Caco-2 (cell line): ENCODE measurements around the gene NSD1. TPM values are rescaled to one million over a fixed set of nuclear protein-coding genes. Genes with fewer than 3 reads are reported as not detected.

ENCODE experiments used
- BruUV-seq: library from RNA; stranded (reverse); fragments of 400-500 nt; replicated peaks from 2 replicates; lab custom pipeline; 2021; lab: Mats Ljungman, UMichigan
- CTCF ChIA-PET: fragments of 300-600 bp; sonication (Branson Sonifier 250); formaldehyde crosslinking; loops from one replicate; lab custom pipeline; 2022; ENCODE audit warnings: antibody characterized with exemption; lab: Charles Lee
- POLR2A ChIA-PET: fragments of 300-600 bp; sonication (Branson Sonifier 250); formaldehyde crosslinking; loops from one replicate; lab custom pipeline; 2022; ENCODE audit warnings: antibody characterized with exemption; lab: Charles Lee
- DNase-seq, 2 experiments: peaks; one replicate each; pipeline versions ENCODE4 v3.0.0 to v3.0.0-alpha.2; 2020 to 2022
- H3K27me3 ChIP-seq: replicated peaks from 2 replicates; pipeline ENCODE4 v1.6.0; 2011; ENCODE audit warnings: low read length; ENCODE audit not compliant: control insufficient read depth, insufficient read depth
- H3K36me3 ChIP-seq: 2 replicates; pipeline ENCODE4 v1.5.1; 2011; ENCODE audit warnings: low read length; ENCODE audit not compliant: control insufficient read depth, insufficient read depth
- H3K4me1 ChIP-seq: fragments of 250-450 bp; sonication (Bioruptor Pico); 2 replicates; pipeline ENCODE4 v1.5.1; 2020; ENCODE audit warnings: mild to moderate bottlenecking
- H3K4me3 ChIP-seq: 2 replicates; pipeline ENCODE4 v1.5.1; 2011; ENCODE audit warnings: low read depth, mild to moderate bottlenecking, control low read depth, low read length
- H3K9me3 ChIP-seq: fragments of 250-450 bp; sonication (Bioruptor Pico); 2 replicates; pipeline ENCODE4 v1.5.1; 2020; ENCODE audit warnings: mild to moderate bottlenecking, moderate library complexity
- H3K27ac Mint-ChIP-seq: one replicate; pipeline ENCODE4 v1.8.0; 2022; ENCODE audit warnings: mixed read lengths; ENCODE audit not compliant: unreplicated experiment
- H3K27me3 Mint-ChIP-seq: one replicate; pipeline ENCODE4 v1.8.0; 2022; ENCODE audit warnings: mixed read lengths; ENCODE audit not compliant: insufficient read depth, unreplicated experiment
- H3K36me3 Mint-ChIP-seq: one replicate; pipeline ENCODE4 v1.8.0; 2022; ENCODE audit warnings: mild to moderate bottlenecking, mixed read lengths; ENCODE audit not compliant: insufficient read depth, unreplicated experiment
- H3K4me1 Mint-ChIP-seq: one replicate; pipeline ENCODE4 v1.8.0; 2022; ENCODE audit warnings: low read depth, mixed read lengths; ENCODE audit not compliant: unreplicated experiment
- H3K4me3 Mint-ChIP-seq: one replicate; pipeline ENCODE4 v1.8.0; 2022; ENCODE audit warnings: mild to moderate bottlenecking, moderate library complexity, mixed read lengths; ENCODE audit not compliant: unreplicated experiment
- H3K9me3 Mint-ChIP-seq: one replicate; pipeline ENCODE4 v1.8.0; 2022; ENCODE audit warnings: mixed read lengths; ENCODE audit not compliant: unreplicated experiment
- CTCF ChIP-seq, 2 experiments: fragments of 200-600 bp in 1 of 2; IDR thresholded peaks; 1 replicate in 1 of 2; 2 replicates in 1 of 2; pipeline versions ENCODE4 v1.5.1 to v1.8.0; 2011 to 2022; ENCODE audit warnings: antibody characterized with exemption in 1 of 2, control low read depth in 1 of 2, inconsistent platforms in 1 of 2, low read depth in 1 of 2, low read length in 1 of 2, mild to moderate bottlenecking in 1 of 2, moderate library complexity in 1 of 2; ENCODE audit not compliant: insufficient read depth in 1 of 2, severe bottlenecking in 1 of 2, unreplicated experiment in 1 of 2
- intact Hi-C: fragments of 100-400 bp; cut with micrococcal nuclease; formaldehyde crosslinking; loops from one replicate; pipeline ENCODE4 v1.10.0; 2022; ENCODE audit not compliant: unreplicated experiment
- total RNA-seq: library from RNA; stranded (reverse); gene quantifications from 2 replicates; pipeline ENCODE4 v1.2.3, GENCODE V29; 2022

The NSD1 gene
- total RNA-seq, 1 experiment from 2014 or later: 67.4 TPM

- Histone ChIP-seq H3K27me3 (no peaks in the 10 kb centered on the region), H3K36me3 (peaks cover 7% of the 10 kb centered on the region; the same call in 1 of the 2 replicates), H3K9me3 (no peaks in the 10 kb centered on the region), H3K4me3 (no peak overlapping the region), H3K4me1 (peaks cover 19% of the 10 kb centered on the region)
- intact Hi-C loops: no loop called here
- Mint-ChIP-seq H3K9me3 (no peaks in the 10 kb centered on the region), H3K4me1 (peaks cover 11% of the 10 kb centered on the region), H3K27ac (peak overlapping the region; percentile 80), H3K36me3 (peaks cover 81% of the 10 kb centered on the region), H3K27me3 (no peaks in the 10 kb centered on the region), H3K4me3 (no peak overlapping the region)
- TSS peak; percentile 28 for BruUV-seq
- CTCF ChIA-PET: interaction anchor here (1.3 to 3.6 kb wide), 2 partner anchors 11 to 15 kb away, joined by 3 to 15 read pairs; partner anchors contain the start of gene FGFR4
- POLR2A ChIA-PET: interaction anchor here (2.5 kb wide), 1 partner anchor 11 kb away, joined by 33 read pairs; the partner anchor contains the start of gene FGFR4
- no peak for TF ChIP-seq CTCF (IDR thresholded peaks at IDR 0.05; ENCODE audit: insufficient read depth in 1 of 2, low read depth in 1 of 2, low read length in 1 of 2, severe bottlenecking in 1 of 2, unreplicated experiment in 1 of 2)
- peak in 1 of 2 experiments; percentile 45 for DNase-seq
These were observed 36.3 kb upstream of the NSD1 start for GRCh38 chr5:177097016-177097985.

DNA sequence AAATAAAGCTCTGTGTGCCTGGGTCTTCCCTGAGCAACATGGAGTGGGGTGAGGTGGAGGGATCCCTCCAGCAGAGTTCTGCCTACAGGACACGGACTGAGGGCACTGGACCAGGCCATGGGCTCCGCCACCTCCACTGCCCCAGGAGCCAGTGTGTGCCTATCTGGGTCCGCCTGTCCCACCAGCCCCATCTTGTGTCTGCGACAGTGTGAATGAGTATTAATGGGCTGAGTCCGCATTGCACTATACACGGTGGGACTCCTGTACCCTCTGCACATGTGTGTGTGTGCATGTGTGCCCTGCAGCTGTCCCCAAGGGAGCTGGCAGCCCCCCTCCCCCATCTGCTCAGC lies 35.5 kb upstream of the NSD1 start:
- intact Hi-C loops: no loop called here
- Histone ChIP-seq H3K27me3 (no peaks in the 10 kb centered on the region), H3K36me3 (peaks cover 5% of the 10 kb centered on the region; the same call in 1 of the 2 replicates), H3K9me3 (no peaks in the 10 kb centered on the region), H3K4me3 (no peak overlapping the region), H3K4me1 (peaks cover 19% of the 10 kb centered on the region)
- Mint-ChIP-seq H3K27ac (no peak overlapping the region), H3K4me1 (peaks cover 11% of the 10 kb centered on the region), H3K4me3 (no peak overlapping the region), H3K27me3 (no peaks in the 10 kb centered on the region), H3K9me3 (no peaks in the 10 kb centered on the region), H3K36me3 (peaks cover 74% of the 10 kb centered on the region)
- ChIA-PET CTCF (interaction anchor here (0.9 to 3.6 kb wide), 3 partner anchors 11 to 27 kb away, joined by 3 to 15 read pairs (median 4); partner anchors contain the start of gene FGFR4), POLR2A (interaction anchor here (0.5 to 2.5 kb wide), 2 partner anchors 12 to 58 kb away, joined by 5 to 33 read pairs; partner anchors contain the start of gene FGFR4)
- TF ChIP-seq CTCF (IDR thresholded peaks at IDR 0.05; ENCODE audit: insufficient read depth in 1 of 2, low read depth in 1 of 2, low read length in 1 of 2, severe bottlenecking in 1 of 2, unreplicated experiment in 1 of 2): no peak
- no peak for DNase-seq
- no TSS peak for BruUV-seq

DNA sequence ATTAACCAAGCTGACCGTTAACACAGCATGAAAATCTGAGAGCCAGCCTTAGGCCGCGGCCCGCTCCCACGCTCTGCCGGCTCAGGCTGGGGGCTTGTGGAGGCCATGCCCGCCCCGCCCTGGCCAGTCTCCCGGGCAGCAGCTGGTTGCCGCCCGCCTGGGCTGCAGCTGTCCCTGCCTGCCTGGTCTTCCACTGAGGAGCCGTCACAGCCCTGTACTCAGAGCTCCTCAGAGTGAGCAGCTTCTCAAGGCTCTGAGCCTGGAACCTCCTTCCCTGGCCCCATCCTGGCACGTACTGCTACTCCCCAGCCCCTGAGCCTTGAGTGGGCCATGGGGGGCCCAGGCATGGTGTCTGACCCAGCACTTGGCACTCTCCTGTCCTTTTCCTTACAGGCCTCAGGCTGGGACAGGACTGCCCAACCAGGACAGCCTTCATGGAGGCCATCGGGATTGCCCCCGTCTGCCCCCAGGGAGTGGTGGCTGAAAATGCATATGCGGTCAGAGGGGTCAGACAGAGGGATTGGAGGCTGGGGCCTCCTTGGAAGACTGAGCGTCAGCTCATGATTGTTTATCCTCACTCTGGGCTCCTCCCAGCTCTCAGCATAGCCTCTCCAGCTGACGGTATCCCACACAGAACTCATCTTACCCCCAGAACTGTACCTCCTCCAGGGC lies 35.0 kb upstream of the NSD1 start:
- no peaks in the 10 kb centered on the region for H3K27me3 ChIP-seq
- no peak for TF ChIP-seq CTCF (IDR thresholded peaks at IDR 0.05; ENCODE audit: insufficient read depth in 1 of 2, low read depth in 1 of 2, low read length in 1 of 2, severe bottlenecking in 1 of 2, unreplicated experiment in 1 of 2)
- peaks cover 74% of the 10 kb centered on the region for H3K36me3 Mint-ChIP-seq

More for the DNA sequence above, 35.0 kb upstream of the NSD1 start:
- intact Hi-C loops: no loop called here
- H3K4me1 ChIP-seq: peaks cover 19% of the 10 kb centered on the region
- BruUV-seq: no TSS peak
- DNase-seq: no peak
- no peaks in the 10 kb centered on the region for H3K9me3 Mint-ChIP-seq
- peak overlapping the region; percentile 13 for H3K27ac Mint-ChIP-seq
- no peak overlapping the region for H3K4me3 Mint-ChIP-seq
- no peaks in the 10 kb centered on the region for H3K27me3 Mint-ChIP-seq
- H3K4me3 ChIP-seq: no peak overlapping the region
- H3K9me3 ChIP-seq: no peaks in the 10 kb centered on the region
- ChIA-PET CTCF (interaction anchor here (0.9 to 3.6 kb wide), 5 partner anchors 12 to 211 kb away, joined by 3 to 15 read pairs (median 4); partner anchors contain the start of gene FGFR4), POLR2A (interaction anchor here (0.5 to 2.5 kb wide), 2 partner anchors 12 to 59 kb away, joined by 5 to 33 read pairs; partner anchors contain the start of gene FGFR4)
- peaks cover 5% of the 10 kb centered on the region; the same call in 1 of the 2 replicates for H3K36me3 ChIP-seq
- H3K4me1 Mint-ChIP-seq: peaks cover 11% of the 10 kb centered on the region
